Heart left ventricle (tissue), 13 donors: Measurements from ENCODE around the gene TMEM132D.

Source experiments
- POLR2A ChIP-seq, 2 donors: fragments of 450-650 bp; IDR thresholded peaks; one replicate each; pipeline ENCODE4 v1.6.1; 2017; ENCODE audit warnings: antibody characterized with exemption in 2 of 2, mild to moderate bottlenecking in 2 of 2, moderate library complexity in 2 of 2
- TF ChIP-seq, protein P1 (sequence below), 12 donors: fragments of 200-600 bp; sonication (generic) in 4 of 12; IDR thresholded peaks; one replicate each; pipeline versions ENCODE4 v1.5.0 to v1.8.0; 2018 to 2022; ENCODE audit warnings: antibody characterized with exemption in 12 of 12, mild to moderate bottlenecking in 5 of 12
- donor health status: ischemic (EF 13 %, LVEDD 7.1; RV severe dilation, severe dysfunction).
- donor health status: DM: no; HTN: yes; CAD: no.
- donor health status: DM: no; HTN: no; CAD: no.
- donor health status: ischemic (EF 25% LVEDD 6.9; RV normal size, moderate dysfunction).
- donor health status: ischemic (EF 25% LVEDD 5.7; RV mildly dilated, moderate dysfunction).
- donor health status: ischemic (EF 35%, LVEDD 5.7; RV mildly dilated, moderate dysfunction).
- donor health status: nonischemic (EF 11% LVEDD 7.7; RV severe dilation, severe dysfunction).
- donor health status: DM: yes; HTN: yes; CAD: no.
- donor health status: PGD.
- donor health status: ischemic (EF 29% LVEDD 5.4; RV normal size, mild dysfunction).
- donor health status: nonischemic (EF 23%, LVEDD 6.1; RV moderate dilation, normal function).

DNA sequence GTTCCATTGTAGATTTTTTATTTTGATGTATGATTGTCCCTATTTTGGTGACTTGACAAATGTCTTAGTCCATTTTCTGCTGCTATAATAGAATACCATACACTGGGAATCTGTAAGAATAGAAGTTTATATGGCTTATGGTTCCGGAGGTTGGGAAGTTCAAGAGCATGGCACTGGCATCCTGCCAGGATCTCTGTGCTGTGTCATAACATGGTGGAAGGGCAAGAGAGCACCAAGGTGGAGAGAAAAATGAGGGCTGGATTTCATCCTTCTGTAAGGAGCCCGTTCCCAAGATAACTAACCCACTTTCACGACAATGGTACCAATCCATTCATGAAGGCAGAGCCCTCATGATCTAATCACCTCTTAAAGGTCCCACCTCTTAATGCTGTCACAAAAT lies 176.7 kb downstream of the TMEM132D start:
- TF ChIP-seq, protein P1, sequence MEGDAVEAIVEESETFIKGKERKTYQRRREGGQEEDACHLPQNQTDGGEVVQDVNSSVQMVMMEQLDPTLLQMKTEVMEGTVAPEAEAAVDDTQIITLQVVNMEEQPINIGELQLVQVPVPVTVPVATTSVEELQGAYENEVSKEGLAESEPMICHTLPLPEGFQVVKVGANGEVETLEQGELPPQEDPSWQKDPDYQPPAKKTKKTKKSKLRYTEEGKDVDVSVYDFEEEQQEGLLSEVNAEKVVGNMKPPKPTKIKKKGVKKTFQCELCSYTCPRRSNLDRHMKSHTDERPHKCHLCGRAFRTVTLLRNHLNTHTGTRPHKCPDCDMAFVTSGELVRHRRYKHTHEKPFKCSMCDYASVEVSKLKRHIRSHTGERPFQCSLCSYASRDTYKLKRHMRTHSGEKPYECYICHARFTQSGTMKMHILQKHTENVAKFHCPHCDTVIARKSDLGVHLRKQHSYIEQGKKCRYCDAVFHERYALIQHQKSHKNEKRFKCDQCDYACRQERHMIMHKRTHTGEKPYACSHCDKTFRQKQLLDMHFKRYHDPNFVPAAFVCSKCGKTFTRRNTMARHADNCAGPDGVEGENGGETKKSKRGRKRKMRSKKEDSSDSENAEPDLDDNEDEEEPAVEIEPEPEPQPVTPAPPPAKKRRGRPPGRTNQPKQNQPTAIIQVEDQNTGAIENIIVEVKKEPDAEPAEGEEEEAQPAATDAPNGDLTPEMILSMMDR (IDR thresholded peaks at IDR 0.05) = no peak
- no peak for TF ChIP-seq POLR2A (IDR thresholded peaks at IDR 0.05)
